Measurements from ENCODE around the gene GBF1. TPM values are rescaled to one million over a fixed set of nuclear protein-coding genes. Genes with fewer than 3 reads are reported as not detected.

GBF1 gene
- total and polyA plus RNA-seq, 2 donors (not counting 1 experiment from before 2014, with no cell fraction given): 20.8 to 39.3 TPM

- Histone ChIP-seq H3K9me3 (ENCODE audit: control extremely low read depth in 1 of 3, control insufficient read depth in 2 of 3, insufficient read depth in 1 of 3, low read length in 2 of 3) (no peaks in the 10 kb centered on the region), H3K4me2 (replicated peaks; ENCODE audit: low read depth, low read length, poor library complexity, severe bottlenecking) (no peak overlapping the region), H3K4me3 (ENCODE audit: control extremely low read depth in 1 of 5, extremely low read depth in 1 of 5, insufficient read depth in 1 of 5, low read depth in 2 of 5, low read length in 4 of 5) (no peak overlapping the region), H3K4me1 (ENCODE audit: control insufficient read depth in 2 of 2, insufficient read depth in 2 of 2, low read length in 2 of 2) (peaks cover 10 to 11% of the 10 kb centered on the region in 2 donors), H3K27ac (ENCODE audit: low read length in 2 of 2) (no peak overlapping the region), H2AFZ (ENCODE audit: insufficient read depth, low read depth, low read length, poor library complexity, severe bottlenecking) (no peak overlapping the region), H3K79me2 (ENCODE audit: control insufficient read depth, insufficient read depth, low read length) (peaks cover 69% of the 10 kb centered on the region), H4K20me1 (ENCODE audit: control insufficient read depth, insufficient read depth, low read length, poor library complexity, severe bottlenecking) (peaks cover 55% of the 10 kb centered on the region), H3K36me3 (replicated peaks in 1 of 2; ENCODE audit: control extremely low read depth in 1 of 2, control insufficient read depth in 1 of 2, extremely low read depth in 1 of 2, insufficient read depth in 2 of 2, low read length in 1 of 2) (no peaks in the 10 kb centered on the region), H3K27me3 (replicated peaks in 1 of 4; ENCODE audit: control extremely low read depth in 1 of 4, control insufficient read depth in 3 of 4, insufficient read depth in 4 of 4, low read length in 3 of 4) (no peaks in the 10 kb centered on the region), H3K9ac (ENCODE audit: low read length) (no peak overlapping the region)
- H3K4me3 Mint-ChIP-seq: no peak overlapping the region
- DNase-seq (no peak), ATAC-seq (ENCODE audit: low read depth) (no peak)
- intact Hi-C loops (cut with micrococcal nuclease): no loop called here
- no peaks in the 10 kb centered on the region for H3K9me3 Mint-ChIP-seq (ENCODE audit: insufficient read depth)
- H3K27ac Mint-ChIP-seq: no peak overlapping the region
- H3K27me3 Mint-ChIP-seq: no peaks in the 10 kb centered on the region
- CTCF ChIA-PET: interaction anchor here (0.6 kb wide), 1 partner anchor 105 kb away, joined by 3 read pairs; no protein-coding TSS in a partner anchor
- WGBS (ENCODE audit: insufficient coverage): 88% methylated on average over 1 of the region's 2 CpGs
- POLR2A ChIA-PET: no interaction called here
- TF ChIP-seq EZH2 (IDR thresholded peaks at IDR 0.05; ENCODE audit: borderline replicate concordance, insufficient read depth, low read depth, low read length, poor library complexity, severe bottlenecking) (no peak), CTCF (IDR thresholded peaks at IDR 0.05) (no peak)
- H3K4me1 Mint-ChIP-seq: peaks cover 16% of the 10 kb centered on the region
Measured at GRCh38 chr10:102285133-102285532, 39.8 kb downstream of the GBF1 start.

GRCh38 chr10:102286216-102286615 lies 40.9 kb downstream of the GBF1 start:
- POLR2A ChIA-PET: interaction anchor here (0.7 kb wide), 1 partner anchor 14 kb away, joined by 5 read pairs; no protein-coding TSS in a partner anchor
- Histone ChIP-seq H3K4me3 (ENCODE audit: control extremely low read depth in 1 of 5, extremely low read depth in 1 of 5, insufficient read depth in 1 of 5, low read depth in 2 of 5, low read length in 4 of 5) (no peak overlapping the region), H3K9ac (ENCODE audit: low read length) (no peak overlapping the region), H3K4me2 (replicated peaks; ENCODE audit: low read depth, low read length, poor library complexity, severe bottlenecking) (no peak overlapping the region), H3K27ac (ENCODE audit: low read length in 2 of 2) (no peak overlapping the region), H3K27me3 (replicated peaks in 1 of 4; ENCODE audit: control extremely low read depth in 1 of 4, control insufficient read depth in 3 of 4, insufficient read depth in 4 of 4, low read length in 3 of 4) (no peaks in the 10 kb centered on the region), H3K79me2 (ENCODE audit: control insufficient read depth, insufficient read depth, low read length) (peaks cover 65% of the 10 kb centered on the region), H3K4me1 (ENCODE audit: control insufficient read depth in 2 of 2, insufficient read depth in 2 of 2, low read length in 2 of 2) (no peaks in the 10 kb centered on the region), H2AFZ (ENCODE audit: insufficient read depth, low read depth, low read length, poor library complexity, severe bottlenecking) (no peak overlapping the region), H3K9me3 (ENCODE audit: control extremely low read depth in 1 of 3, control insufficient read depth in 2 of 3, insufficient read depth in 1 of 3, low read length in 2 of 3) (no peaks in the 10 kb centered on the region), H3K36me3 (replicated peaks in 1 of 2; ENCODE audit: control extremely low read depth in 1 of 2, control insufficient read depth in 1 of 2, extremely low read depth in 1 of 2, insufficient read depth in 2 of 2, low read length in 1 of 2) (no peaks in the 10 kb centered on the region), H4K20me1 (ENCODE audit: control insufficient read depth, insufficient read depth, low read length, poor library complexity, severe bottlenecking) (peaks cover 53% of the 10 kb centered on the region)
- TF ChIP-seq EZH2 (IDR thresholded peaks at IDR 0.05; ENCODE audit: borderline replicate concordance, insufficient read depth, low read depth, low read length, poor library complexity, severe bottlenecking) (no peak), CTCF (IDR thresholded peaks at IDR 0.05) (no peak)
- DNase-seq (no peak), ATAC-seq (ENCODE audit: low read depth) (no peak)
- H3K4me3 Mint-ChIP-seq: no peak overlapping the region
- intact Hi-C loops (cut with micrococcal nuclease): no loop called here
- 88% methylated on average over 1 of the region's 2 CpGs for WGBS (ENCODE audit: insufficient coverage)
- peaks cover 10% of the 10 kb centered on the region for H3K4me1 Mint-ChIP-seq
- CTCF ChIA-PET: interaction anchor here (1.3 kb wide), 1 partner anchor 117 kb away, joined by 3 read pairs; no protein-coding TSS in a partner anchor
- no peak overlapping the region for H3K27ac Mint-ChIP-seq
- H3K9me3 Mint-ChIP-seq (ENCODE audit: insufficient read depth): no peaks in the 10 kb centered on the region
- H3K27me3 Mint-ChIP-seq: no peaks in the 10 kb centered on the region
